Testis (tissue), 3 donors: ENCODE measurements around the gene UBE4A. TPM values are rescaled to one million over a fixed set of nuclear protein-coding genes. Genes with fewer than 3 reads are reported as not detected.

ENCODE experiments used
- DNase-seq: peaks from one replicate; pipeline ENCODE4 v3.0.0-alpha.2; 2019
- H3K27ac ChIP-seq, 2 donors: fragments of 200-600 bp; sonication (generic); one replicate each; pipeline ENCODE4 v1.5.1; 2019
- H3K27me3 ChIP-seq: fragments of 200-600 bp; sonication (generic); one replicate; pipeline ENCODE4 v1.5.1; 2019
- H3K36me3 ChIP-seq: fragments of 200-600 bp; sonication (generic); one replicate; pipeline ENCODE4 v1.5.1; 2017; ENCODE audit warnings: low read depth; ENCODE audit errors: missing control alignments
- H3K4me1 ChIP-seq: fragments of 200-600 bp; sonication (generic); one replicate; pipeline ENCODE4 v1.5.1; 2019
- H3K4me3 ChIP-seq, 2 donors: fragments of 200-600 bp; sonication (generic); one replicate each; pipeline ENCODE4 v1.5.1; 2017 to 2019
- H3K9me3 ChIP-seq: fragments of 200-600 bp; sonication (generic); one replicate; pipeline ENCODE4 v1.5.1; 2017
- CTCF ChIP-seq, 3 experiments: fragments of 450-650 bp in 2 of 3; fragments of 200-600 bp in 1 of 3; sonication (generic) in 1 of 3; IDR thresholded peaks; one replicate each; pipeline ENCODE4 v1.5.1; 2016 to 2019; ENCODE audit warnings: antibody characterized with exemption in 3 of 3, mild to moderate bottlenecking in 2 of 3, moderate library complexity in 1 of 3
- POLR2A ChIP-seq: fragments of 450-650 bp; IDR thresholded peaks from one replicate; pipeline ENCODE4 v1.6.1; 2017; ENCODE audit warnings: antibody characterized with exemption, mild to moderate bottlenecking, moderate library complexity
- WGBS, 2 donors: methylation state at CpG; one replicate each; pipeline ENCODE4 v1.1.5; 2018; 5-methylcytosine and 5-hydroxymethylcytosine counted together
- intact Hi-C: fragments of 100-400 bp; cut with DNase I; formaldehyde crosslinking; loops from one replicate; pipeline ENCODE4 v1.15.1; 2023; ENCODE audit warnings: low total_unique reads
- polyA plus RNA-seq: library from polyadenylated mRNA; stranded (reverse); fragments of 350-450 nt; fragmentation: Illumina TruSeq; extraction: RNeasy Lipid Tissue Mini Kit (QIAGEN cat#74804); gene quantifications from one replicate; pipeline ENCODE4 v1.2.3, GENCODE V29; 2014; ENCODE audit warnings: low read depth, low replicate concordance; ENCODE audit not compliant: insufficient read depth
- total RNA-seq, 2 donors: library from RNA; depleted of rRNA; stranded (reverse); fragments of >200 nt; gene quantifications; one replicate each; pipeline ENCODE4 v1.2.3, GENCODE V29; 2016

UBE4A gene
- total and polyA plus RNA-seq, 3 donors from 2014 or later: 36.6 to 58.4 (median 54.8) TPM

- Histone ChIP-seq H3K36me3 (no peaks in the 10 kb centered on the region), H3K9me3 (no peaks in the 10 kb centered on the region), H3K4me1 (peaks cover 30% of the 10 kb centered on the region), H3K27ac (peak overlapping the region; percentile 96), H3K27me3 (no peaks in the 10 kb centered on the region), H3K4me3 (peak overlapping the region; percentile 88 to 94)
- intact Hi-C loops: no loop called here
- DNase-seq: peak; percentile 58
- TF ChIP-seq CTCF (IDR thresholded peaks at IDR 0.05): no peak
- no peak for TF ChIP-seq POLR2A
- 0% methylated on average over 25 to 28 of the region's 28 CpGs for WGBS, 2 donors
Measured at GRCh38 chr11:118437208-118438125, 78.1 kb downstream of the UBE4A start.

GRCh38 chr11:118438314-118438931 is 79.0 kb downstream of the UBE4A start:
- TF ChIP-seq POLR2A (no peak), CTCF (IDR thresholded peaks at IDR 0.05) (no peak)
- intact Hi-C loops: no loop called here
- Histone ChIP-seq H3K27ac (peak overlapping the region; percentile 96), H3K4me3 (peak overlapping the region; percentile 88 to 94), H3K9me3 (no peaks in the 10 kb centered on the region), H3K27me3 (no peaks in the 10 kb centered on the region), H3K36me3 (no peaks in the 10 kb centered on the region), H3K4me1 (peaks cover 34% of the 10 kb centered on the region)
- DNase-seq: peak; percentile 90
- 0 to 1% methylated on average over 14 of the region's 14 CpGs for WGBS, 2 donors

GRCh38 chr11:118439646-118440045 is 80.2 kb downstream of the UBE4A start:
- H3K36me3 ChIP-seq: no peaks in the 10 kb centered on the region
- H3K4me3 ChIP-seq: no peak overlapping the region
- TF ChIP-seq CTCF (IDR thresholded peaks at IDR 0.05) (no peak), POLR2A (no peak)
- H3K9me3 ChIP-seq: no peaks in the 10 kb centered on the region
- intact Hi-C loops: no loop called here
- peaks cover 34% of the 10 kb centered on the region for H3K4me1 ChIP-seq
- DNase-seq: no peak
- H3K27me3 ChIP-seq: no peaks in the 10 kb centered on the region
- H3K27ac ChIP-seq: no peak overlapping the region

- H3K9me3 ChIP-seq: no peaks in the 10 kb centered on the region
- H3K27me3 ChIP-seq: no peaks in the 10 kb centered on the region
- no peak overlapping the region for H3K4me3 ChIP-seq
- 43 to 51% methylated on average over 3 of the region's 3 CpGs for WGBS, 2 donors
- no peak for DNase-seq
- no peak overlapping the region for H3K27ac ChIP-seq
- peaks cover 34% of the 10 kb centered on the region for H3K4me1 ChIP-seq
- intact Hi-C loops: no loop called here
- no peaks in the 10 kb centered on the region for H3K36me3 ChIP-seq
- no peak for TF ChIP-seq CTCF (IDR thresholded peaks at IDR 0.05)
- TF ChIP-seq POLR2A: no peak
Measured at GRCh38 chr11:118441770-118442275, 82.4 kb downstream of the UBE4A start.
